ENCODE results near the gene MYO5A. TPM values are rescaled to one million over a fixed set of nuclear protein-coding genes. Genes with fewer than 3 reads are reported as not detected.

The MYO5A gene
- total and polyA plus RNA-seq, 9 donors: 3.8 to 26.5 (median 15.1) TPM

DNA sequence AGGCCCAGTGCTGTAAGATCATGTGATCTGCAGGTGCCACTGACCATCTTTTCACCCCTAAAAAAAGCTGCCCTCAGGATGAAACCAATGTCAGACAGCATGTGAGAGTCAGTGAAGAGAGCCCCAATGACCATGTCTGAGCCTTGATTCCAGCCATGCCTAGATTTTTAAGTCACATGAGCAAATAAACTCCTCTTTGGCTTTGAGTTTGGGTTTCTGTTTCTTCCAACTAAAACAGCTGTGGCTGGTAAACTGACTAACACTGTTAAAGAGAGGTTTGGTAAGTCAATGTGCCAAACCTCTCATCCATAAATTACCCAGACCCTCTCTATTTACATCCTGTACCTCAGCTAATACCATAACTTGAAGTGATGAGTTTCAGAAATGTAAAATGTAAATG is 8.3 kb downstream of the MYO5A start:
- Histone ChIP-seq H3K4me3 (no peak overlapping the region), H3K4me1 (ENCODE audit: insufficient read depth) (no peaks in the 10 kb centered on the region), H3K27ac (no peak overlapping the region), H3K9me3 (no peaks in the 10 kb centered on the region), H3K36me3 (no peaks in the 10 kb centered on the region), H3K27me3 (no peaks in the 10 kb centered on the region)
- DNase-seq: no peak
- TF ChIP-seq EP300 (IDR thresholded peaks at IDR 0.05) (no peak), CTCF (IDR thresholded peaks at IDR 0.05) (no peak), POLR2A (IDR thresholded peaks at IDR 0.05) (no peak)
- intact Hi-C loops (cut with DNase I): loop anchor here in 1 of 4 donors (5.0 kb wide), 1 partner anchor 113 kb away; no protein-coding TSS in a partner anchor

DNA sequence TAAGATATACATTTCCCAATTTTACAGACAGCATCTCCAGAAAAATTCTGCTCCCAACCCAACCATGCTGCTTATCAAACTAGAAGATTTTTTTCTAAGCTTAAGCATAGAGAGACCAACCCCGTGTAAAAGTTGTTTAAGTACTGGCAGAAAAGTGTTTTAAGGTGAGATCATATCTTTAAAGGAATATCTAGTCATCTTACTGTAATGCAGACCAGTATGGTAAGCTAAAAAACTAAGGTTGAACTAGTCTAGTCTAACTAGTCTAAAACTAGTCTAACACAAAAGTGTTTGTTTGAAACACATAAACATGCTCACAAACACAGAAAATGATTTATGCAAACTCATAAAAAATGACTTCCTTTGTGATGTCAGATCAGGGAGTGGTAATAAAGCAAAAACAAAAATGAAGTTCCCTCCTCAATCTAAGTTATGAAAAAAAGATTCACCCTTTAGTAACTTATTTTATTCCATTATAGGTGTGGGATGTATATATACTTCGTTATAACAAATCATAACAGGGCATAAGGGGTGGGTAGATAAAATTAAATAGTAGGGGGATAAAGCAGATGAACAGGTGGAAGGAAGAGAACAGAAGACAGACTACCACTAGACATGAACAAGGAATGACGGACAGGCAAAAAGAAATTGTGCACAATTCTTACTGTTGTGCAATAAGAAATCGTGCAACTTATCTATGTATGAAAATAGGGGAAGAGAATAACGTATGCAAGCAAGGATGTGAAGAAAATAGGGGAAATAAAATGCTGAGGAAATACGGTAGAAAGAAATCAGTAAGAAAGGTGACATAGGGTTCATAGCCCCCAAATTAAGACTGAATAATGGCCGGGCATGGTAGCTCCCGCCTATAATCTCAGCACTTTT is 10.0 kb downstream of the MYO5A start:
- Histone ChIP-seq H3K27ac (no peak overlapping the region), H3K4me1 (ENCODE audit: insufficient read depth) (no peaks in the 10 kb centered on the region), H3K27me3 (no peaks in the 10 kb centered on the region), H3K36me3 (no peaks in the 10 kb centered on the region), H3K4me3 (no peak overlapping the region), H3K9me3 (no peaks in the 10 kb centered on the region)
- intact Hi-C loops (cut with DNase I): no loop called here
- 74 to 78% (median 76%) methylated on average over 8 of the region's 8 CpGs for whole genome bisulfite sequencing, 3 donors
- no peak for DNase-seq
- TF ChIP-seq CTCF (IDR thresholded peaks at IDR 0.05) (no peak), POLR2A (IDR thresholded peaks at IDR 0.05) (no peak), EP300 (IDR thresholded peaks at IDR 0.05) (no peak)

DNA sequence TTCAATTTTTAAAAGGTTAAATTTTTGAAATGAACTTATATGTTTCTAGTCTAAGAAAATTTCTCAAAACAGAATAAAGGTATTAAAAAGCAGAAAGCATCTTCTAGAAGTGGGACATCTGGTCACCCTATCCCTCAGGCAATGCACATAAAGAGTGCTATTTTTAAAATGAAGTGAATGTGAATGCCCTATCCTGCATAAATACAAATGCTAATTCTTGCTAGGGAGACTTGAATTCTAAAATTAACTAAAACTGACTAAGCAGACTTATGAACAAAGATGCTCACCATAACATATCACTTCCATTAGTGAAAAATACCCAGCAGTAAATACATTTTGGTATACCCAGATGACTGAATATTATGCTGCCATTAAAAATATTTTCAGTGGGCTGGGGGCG is 11.7 kb downstream of the MYO5A start:
- no peaks in the 10 kb centered on the region for H3K9me3 ChIP-seq
- H3K36me3 ChIP-seq: no peaks in the 10 kb centered on the region
- no peak overlapping the region for H3K4me3 ChIP-seq
- 97 to 100% (median 98%) methylated on average over 1 of the region's 1 CpG for WGBS, 3 donors
- no peak overlapping the region for H3K27ac ChIP-seq
- H3K27me3 ChIP-seq: no peaks in the 10 kb centered on the region
- no peak for DNase-seq
- TF ChIP-seq POLR2A (IDR thresholded peaks at IDR 0.05) (no peak), EP300 (IDR thresholded peaks at IDR 0.05) (no peak), CTCF (IDR thresholded peaks at IDR 0.05) (no peak)
- intact Hi-C loops (cut with DNase I): no loop called here
- no peaks in the 10 kb centered on the region for H3K4me1 ChIP-seq (ENCODE audit: insufficient read depth)

- TF ChIP-seq CTCF (IDR thresholded peaks at IDR 0.05) (no peak), EP300 (IDR thresholded peaks at IDR 0.05) (no peak), POLR2A (IDR thresholded peaks at IDR 0.05) (no peak)
- Histone ChIP-seq H3K36me3 (no peaks in the 10 kb centered on the region), H3K4me3 (no peak overlapping the region), H3K4me1 (ENCODE audit: insufficient read depth) (no peaks in the 10 kb centered on the region), H3K9me3 (no peaks in the 10 kb centered on the region), H3K27ac (no peak overlapping the region), H3K27me3 (no peaks in the 10 kb centered on the region)
- intact Hi-C loops (cut with DNase I): no loop called here
- WGBS, 3 donors: 70 to 84% (median 75%) methylated on average over 2 of the region's 2 CpGs
- DNase-seq: no peak
Measured at GRCh38 chr15:52515343-52515742, 13.3 kb downstream of the MYO5A start.
